Esophagus muscularis mucosa (tissue), 4 donors: ENCODE data around the gene CAPN1. TPM values are rescaled to one million over a fixed set of nuclear protein-coding genes. Genes with fewer than 3 reads are reported as not detected.

Experiments
- DNase-seq: peaks from one replicate; pipeline ENCODE4 v3.0.0-alpha.2; 2017; ENCODE audit errors: extremely low spot score
- H3K27ac ChIP-seq, 4 donors: fragments of 200-600 bp; sonication (generic); replicated peaks in 1 of 4; 1 replicate in 3 of 4; 2 replicates in 1 of 4; pipeline ENCODE4 v1.5.1; 2016 to 2019; ENCODE audit warnings: mild to moderate bottlenecking in 1 of 4
- H3K27me3 ChIP-seq, 4 donors: fragments of 200-600 bp; sonication (generic); one replicate each; pipeline versions ENCODE4 v1.5.1 to v1.6.0; 2016 to 2019
- H3K36me3 ChIP-seq, 4 donors: fragments of 200-600 bp; sonication (generic); one replicate each; pipeline ENCODE4 v1.5.1; 2016 to 2019
- H3K4me1 ChIP-seq, 4 donors: fragments of 200-600 bp; sonication (generic); one replicate each; pipeline ENCODE4 v1.5.1; 2016 to 2019
- H3K4me3 ChIP-seq, 4 donors: fragments of 200-600 bp; sonication (generic); 1 replicate in 2 of 4; 2 replicates in 2 of 4; pipeline ENCODE4 v1.5.1; 2016 to 2019; ENCODE audit warnings: mild to moderate bottlenecking in 4 of 4, moderate library complexity in 1 of 4
- H3K9me3 ChIP-seq, 4 donors: fragments of 200-600 bp; sonication (generic); 1 replicate in 3 of 4; 2 replicates in 1 of 4; pipeline ENCODE4 v1.5.1; 2016 to 2019
- CTCF ChIP-seq, 3 experiments: fragments of 200-600 bp in 2 of 3; fragments of 450-650 bp in 1 of 3; sonication (generic) in 2 of 3; IDR thresholded peaks; one replicate each; pipeline ENCODE4 v1.5.1; 2017 to 2019; ENCODE audit warnings: antibody characterized with exemption in 3 of 3, mild to moderate bottlenecking in 2 of 3, moderate library complexity in 1 of 3
- EP300 ChIP-seq: sonication (generic); formaldehyde crosslinking; IDR thresholded peaks from one replicate; pipeline ENCODE4 v1.6.1; 2017; ENCODE audit warnings: antibody characterized with exemption
- POLR2A ChIP-seq: fragments of 450-650 bp; IDR thresholded peaks from one replicate; pipeline ENCODE4 v1.6.1; 2017; ENCODE audit warnings: antibody characterized with exemption, moderate library complexity, mild to moderate bottlenecking, low read depth
- POLR2AphosphoS5 ChIP-seq, 2 donors: sonication (generic); formaldehyde crosslinking; IDR thresholded peaks; one replicate each; pipeline ENCODE4 v1.6.1; 2017; ENCODE audit warnings: antibody characterized with exemption in 2 of 2
- WGBS: methylation state at CpG from one replicate; pipeline ENCODE4 v1.1.5; 2018; 5-methylcytosine and 5-hydroxymethylcytosine counted together
- intact Hi-C: fragments of 100-400 bp; cut with DNase I; formaldehyde crosslinking; loops from one replicate; pipeline ENCODE4 v1.15.1; 2023
- total RNA-seq, 4 donors: library from RNA; depleted of rRNA; stranded (reverse); fragments of >200 nt; gene quantifications; one replicate each; pipeline versions ENCODE4 v1.1.0 to v1.2.1, GENCODE V29; 2016

The CAPN1 gene
- total RNA-seq, 4 donors from 2014 or later, result 95.9 to 246 (median 167) TPM

- no peak for DNase-seq
- H3K4me3 ChIP-seq, result no peak overlapping the region
- no peaks in the 10 kb centered on the region for H3K9me3 ChIP-seq
- no peaks in the 10 kb centered on the region for H3K27me3 ChIP-seq
- WGBS, result 64% methylated on average over 3 of the region's 3 CpGs
- TF ChIP-seq EP300 (no peak), POLR2AphosphoS5 (IDR thresholded peaks at IDR 0.05) (no peak), POLR2A (no peak), CTCF (IDR thresholded peaks at IDR 0.05) (no peak)
- peaks cover 4 to 13% (median 10%) of the 10 kb centered on the region in 4 donors for H3K4me1 ChIP-seq
- no peaks in the 10 kb centered on the region for H3K36me3 ChIP-seq
- H3K27ac ChIP-seq, result peak overlapping the region in 3 of 4 donors; percentile 36 to 54 (median 47)
- intact Hi-C loops, result no loop called here
Measured at GRCh38 chr11:65151331-65151899, 30.3 kb upstream of the CAPN1 start.

GRCh38 chr11:65152122-65152521 lies 29.6 kb upstream of the CAPN1 start:
- Histone ChIP-seq H3K27me3 (no peaks in the 10 kb centered on the region), H3K9me3 (no peaks in the 10 kb centered on the region), H3K4me3 (no peak overlapping the region), H3K27ac (no peak overlapping the region), H3K36me3 (no peaks in the 10 kb centered on the region), H3K4me1 (peaks cover 4 to 13% (median 10%) of the 10 kb centered on the region in 4 donors)
- intact Hi-C loops, result no loop called here
- no peak for TF ChIP-seq EP300
- no peak for TF ChIP-seq CTCF (IDR thresholded peaks at IDR 0.05)
- TF ChIP-seq POLR2AphosphoS5 (IDR thresholded peaks at IDR 0.05), result no peak
- TF ChIP-seq POLR2A, result no peak
- no peak for DNase-seq
- 64% methylated on average over 2 of the region's 2 CpGs for WGBS

GRCh38 chr11:65156256-65156655 lies 25.5 kb upstream of the CAPN1 start:
- no peaks in the 10 kb centered on the region for H3K27me3 ChIP-seq
- TF ChIP-seq POLR2A (no peak), EP300 (no peak), CTCF (IDR thresholded peaks at IDR 0.05) (no peak), POLR2AphosphoS5 (IDR thresholded peaks at IDR 0.05) (no peak)
- DNase-seq, result no peak
- no peak overlapping the region for H3K4me3 ChIP-seq
- no peaks in the 10 kb centered on the region for H3K9me3 ChIP-seq
- WGBS, result 94% methylated on average over 3 of the region's 3 CpGs
- H3K27ac ChIP-seq, result no peak overlapping the region
- intact Hi-C loops, result no loop called here
- peaks cover 0 to under 1% (median 0%) of the 10 kb centered on the region in 4 donors for H3K4me1 ChIP-seq
- no peaks in the 10 kb centered on the region for H3K36me3 ChIP-seq

- Histone ChIP-seq H3K9me3 (no peaks in the 10 kb centered on the region), H3K27me3 (no peaks in the 10 kb centered on the region), H3K36me3 (no peaks in the 10 kb centered on the region), H3K4me3 (no peak overlapping the region), H3K27ac (no peak overlapping the region), H3K4me1 (no peaks in the 10 kb centered on the region)
- DNase-seq, result no peak
- no peak for TF ChIP-seq CTCF (IDR thresholded peaks at IDR 0.05)
- TF ChIP-seq POLR2A, result no peak
- no peak for TF ChIP-seq EP300
- TF ChIP-seq POLR2AphosphoS5 (IDR thresholded peaks at IDR 0.05), result no peak
- 90% methylated on average over 3 of the region's 3 CpGs for WGBS
- intact Hi-C loops, result no loop called here
Measured at GRCh38 chr11:65156926-65157325, 24.8 kb upstream of the CAPN1 start.

GRCh38 chr11:65157336-65157735 lies 24.4 kb upstream of the CAPN1 start:
- DNase-seq, result no peak
- 72% methylated on average over 3 of the region's 3 CpGs for WGBS
- Histone ChIP-seq H3K27me3 (no peaks in the 10 kb centered on the region), H3K9me3 (no peaks in the 10 kb centered on the region), H3K4me3 (no peak overlapping the region), H3K4me1 (no peaks in the 10 kb centered on the region), H3K36me3 (no peaks in the 10 kb centered on the region), H3K27ac (no peak overlapping the region)
- intact Hi-C loops, result no loop called here
- TF ChIP-seq POLR2A (no peak), EP300 (no peak), POLR2AphosphoS5 (IDR thresholded peaks at IDR 0.05) (no peak), CTCF (IDR thresholded peaks at IDR 0.05) (no peak)
